ENCODE results near the gene CCDC184.

DNA sequence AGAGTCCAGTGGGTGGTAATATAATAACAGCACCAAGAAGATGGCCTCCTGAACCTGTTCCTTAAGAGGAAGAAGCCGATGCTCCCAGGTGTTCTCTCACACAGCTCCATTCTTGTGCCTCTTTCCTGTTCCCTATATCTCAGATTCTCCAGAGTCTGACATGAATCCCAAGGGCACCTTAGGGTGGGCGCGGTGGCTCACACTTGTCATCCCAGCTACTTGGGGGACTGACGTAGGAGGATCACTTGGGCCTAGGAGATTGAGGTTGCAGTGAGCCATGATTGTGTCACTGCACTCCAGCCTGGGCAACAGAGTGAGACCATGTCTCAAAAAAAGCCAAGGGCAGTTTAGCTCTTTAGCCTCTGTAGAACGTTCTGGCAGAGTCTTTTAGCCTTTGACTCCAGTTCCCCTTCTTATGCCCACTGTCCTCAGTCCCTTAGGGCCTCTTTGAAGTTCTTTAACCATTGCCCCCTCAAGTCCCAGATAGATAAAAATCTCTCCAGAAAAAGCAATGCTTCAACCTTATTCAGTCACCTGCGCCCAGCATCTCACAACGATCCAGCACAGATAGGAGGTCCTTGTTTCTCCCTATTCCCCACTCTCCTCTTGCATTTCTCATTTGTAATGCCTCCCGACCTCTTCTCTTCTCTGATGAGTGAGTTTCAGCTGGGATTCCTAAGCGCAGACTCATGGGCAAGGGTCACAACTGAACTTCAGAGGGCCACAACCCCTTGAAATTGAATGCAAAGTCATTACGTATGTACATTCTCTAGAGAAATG lies 4.7 kb downstream of the CCDC184 start:
- TF ChIP-seq, protein P1, sequence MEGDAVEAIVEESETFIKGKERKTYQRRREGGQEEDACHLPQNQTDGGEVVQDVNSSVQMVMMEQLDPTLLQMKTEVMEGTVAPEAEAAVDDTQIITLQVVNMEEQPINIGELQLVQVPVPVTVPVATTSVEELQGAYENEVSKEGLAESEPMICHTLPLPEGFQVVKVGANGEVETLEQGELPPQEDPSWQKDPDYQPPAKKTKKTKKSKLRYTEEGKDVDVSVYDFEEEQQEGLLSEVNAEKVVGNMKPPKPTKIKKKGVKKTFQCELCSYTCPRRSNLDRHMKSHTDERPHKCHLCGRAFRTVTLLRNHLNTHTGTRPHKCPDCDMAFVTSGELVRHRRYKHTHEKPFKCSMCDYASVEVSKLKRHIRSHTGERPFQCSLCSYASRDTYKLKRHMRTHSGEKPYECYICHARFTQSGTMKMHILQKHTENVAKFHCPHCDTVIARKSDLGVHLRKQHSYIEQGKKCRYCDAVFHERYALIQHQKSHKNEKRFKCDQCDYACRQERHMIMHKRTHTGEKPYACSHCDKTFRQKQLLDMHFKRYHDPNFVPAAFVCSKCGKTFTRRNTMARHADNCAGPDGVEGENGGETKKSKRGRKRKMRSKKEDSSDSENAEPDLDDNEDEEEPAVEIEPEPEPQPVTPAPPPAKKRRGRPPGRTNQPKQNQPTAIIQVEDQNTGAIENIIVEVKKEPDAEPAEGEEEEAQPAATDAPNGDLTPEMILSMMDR (IDR thresholded peaks at IDR 0.05; ENCODE audit: low read depth, low read length) = no peak
- TF ChIP-seq POLR2A (IDR thresholded peaks at IDR 0.05; ENCODE audit: extremely low read depth, insufficient read length) (no peak), MAX (IDR thresholded peaks at IDR 0.05; ENCODE audit: low read depth, low read length) (no peak)
